NCI-H1105 (cell line): ENCODE data around the gene RALGAPA1.
"Not testable (repeated sequence)": the region's sequence is repeated elsewhere in the genome, so short reads cannot be mapped to it uniquely, and the experiment has no call there.

ENCODE experiments used
- DNase-seq: peaks from one replicate; lab custom pipeline; 2025; lab: John Stamatoyannopoulos, UW

RALGAPA1 gene

DNA sequence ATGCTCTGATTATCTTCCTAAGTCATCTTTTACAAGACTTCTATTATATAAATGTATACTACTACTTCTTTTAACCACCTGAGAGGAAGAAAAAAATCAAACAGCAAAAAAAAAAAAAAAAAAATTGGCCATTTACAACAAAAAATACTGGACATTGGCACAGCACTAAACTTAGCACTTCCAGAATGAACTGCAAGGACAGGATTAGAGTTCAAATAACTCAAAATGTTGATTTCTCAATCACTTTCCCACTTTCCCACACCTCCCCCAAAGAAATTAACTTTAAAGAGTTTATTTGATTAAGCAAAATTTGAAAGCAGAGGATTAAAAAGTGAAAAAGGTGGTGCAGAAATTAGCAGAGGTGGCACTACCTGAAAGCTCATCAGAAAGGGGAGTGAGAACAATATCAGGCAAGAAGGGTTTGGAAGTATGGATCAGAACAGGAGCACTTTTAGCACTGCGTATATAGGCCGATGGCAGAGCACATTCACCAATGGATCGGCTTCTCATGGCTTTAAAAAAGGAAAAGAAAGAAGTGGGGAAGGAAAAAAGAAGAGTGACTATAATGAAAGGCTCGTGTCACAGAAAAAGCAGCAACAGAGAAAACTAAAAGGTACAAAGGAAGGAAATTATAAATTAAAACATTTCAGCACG is 109.2 kb downstream of the RALGAPA1 start:
- no peak for DNase-seq

DNA sequence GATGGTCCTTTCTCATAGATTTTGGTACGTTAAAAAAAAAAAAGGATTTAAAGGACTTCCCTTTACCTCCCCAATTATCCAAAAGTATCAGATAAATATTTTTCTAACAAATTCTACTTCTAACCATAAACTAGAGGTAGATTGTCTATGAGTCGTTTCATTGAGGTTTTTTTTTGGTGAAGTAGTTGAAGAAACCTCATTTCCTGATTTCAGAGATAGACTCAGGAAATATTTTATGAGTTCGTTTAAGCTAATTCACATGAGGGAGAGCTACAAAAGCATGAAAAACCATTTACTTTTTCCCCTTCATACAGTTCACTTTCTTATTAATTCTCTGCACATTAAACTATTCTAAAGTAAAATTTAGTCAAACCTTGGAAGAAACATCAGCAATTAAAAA is 112.5 kb downstream of the RALGAPA1 start:
- no peak for DNase-seq

DNA sequence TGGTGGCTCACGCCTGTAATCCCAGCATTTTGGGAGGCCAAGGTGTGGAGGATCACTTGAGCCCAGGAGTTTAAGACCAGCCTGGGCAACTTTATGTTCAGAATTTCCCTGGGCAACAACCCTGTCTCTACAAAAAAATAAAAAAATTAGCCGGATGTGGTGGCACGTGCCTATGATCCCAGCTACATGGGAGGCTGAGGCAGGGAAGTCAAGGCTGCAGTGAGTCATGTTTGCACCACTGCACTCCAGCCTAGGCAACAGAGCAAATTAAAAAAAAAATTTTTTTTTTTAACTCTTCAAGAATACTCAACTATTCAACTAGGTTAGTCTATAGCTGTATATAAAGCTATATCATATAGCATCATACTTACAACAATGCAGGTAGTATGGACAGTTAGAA is 113.0 kb downstream of the RALGAPA1 start:
- DNase-seq, result no peak

DNA sequence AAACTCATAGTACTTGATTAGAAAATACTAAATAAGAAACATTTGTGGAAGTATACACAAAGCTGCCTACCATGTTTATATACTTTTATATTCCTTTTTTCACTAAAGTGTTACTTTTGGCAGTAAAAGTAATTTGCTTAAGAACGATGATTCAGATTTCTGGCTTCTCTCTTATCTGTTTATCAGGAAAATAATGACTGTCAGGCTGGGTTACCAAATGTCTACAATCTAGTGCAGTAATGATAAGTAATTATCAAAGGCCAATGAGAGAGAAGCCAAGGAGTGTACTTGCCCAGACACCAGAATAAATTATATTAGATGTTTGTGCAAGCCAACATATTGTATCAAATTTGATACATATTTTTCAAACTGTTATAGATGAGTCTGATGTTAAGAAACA is 113.4 kb downstream of the RALGAPA1 start:
- no peak for DNase-seq

DNA sequence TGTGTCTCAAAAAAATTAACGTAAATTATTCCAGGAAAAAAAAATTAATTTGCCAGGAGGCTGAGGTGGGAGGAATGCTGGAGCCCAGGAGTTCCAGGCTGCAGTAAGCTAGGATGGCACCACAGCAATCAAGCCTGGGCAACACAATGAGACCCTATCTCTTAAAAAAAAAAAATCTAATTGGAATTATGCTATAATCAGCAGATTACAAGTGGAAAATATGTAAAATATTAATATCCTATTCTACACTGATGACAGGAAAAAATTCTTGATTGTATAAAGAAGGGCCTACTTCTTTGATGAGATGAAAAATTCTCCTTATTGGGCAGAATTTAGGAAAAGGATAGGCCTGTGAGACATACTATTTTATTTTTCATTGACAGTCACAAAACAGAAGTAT is 114.0 kb downstream of the RALGAPA1 start:
- no peak for DNase-seq

DNA sequence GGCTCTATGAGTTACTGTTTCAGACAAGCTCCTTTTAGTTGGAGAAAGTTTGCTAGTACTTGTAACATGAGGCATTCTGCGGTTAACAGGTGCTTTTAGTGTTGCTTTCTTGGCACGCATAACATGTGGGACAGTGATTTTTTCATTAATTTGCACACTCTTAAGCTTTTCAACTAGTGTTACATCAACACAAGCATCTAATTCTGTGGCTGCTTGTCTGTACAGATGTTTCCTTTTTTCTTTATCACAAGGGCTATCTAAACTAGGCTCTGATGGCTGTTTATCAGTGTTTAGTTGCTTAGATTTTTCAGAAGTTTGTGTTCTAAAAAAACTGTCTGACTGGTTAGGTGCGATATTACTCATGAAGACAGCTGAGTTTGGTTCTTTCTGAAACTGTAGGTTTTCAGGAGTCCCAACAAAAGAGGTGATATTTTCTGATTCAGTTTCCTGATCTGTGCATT is 120.1 kb downstream of the RALGAPA1 start:
- DNase-seq, result no peak

DNA sequence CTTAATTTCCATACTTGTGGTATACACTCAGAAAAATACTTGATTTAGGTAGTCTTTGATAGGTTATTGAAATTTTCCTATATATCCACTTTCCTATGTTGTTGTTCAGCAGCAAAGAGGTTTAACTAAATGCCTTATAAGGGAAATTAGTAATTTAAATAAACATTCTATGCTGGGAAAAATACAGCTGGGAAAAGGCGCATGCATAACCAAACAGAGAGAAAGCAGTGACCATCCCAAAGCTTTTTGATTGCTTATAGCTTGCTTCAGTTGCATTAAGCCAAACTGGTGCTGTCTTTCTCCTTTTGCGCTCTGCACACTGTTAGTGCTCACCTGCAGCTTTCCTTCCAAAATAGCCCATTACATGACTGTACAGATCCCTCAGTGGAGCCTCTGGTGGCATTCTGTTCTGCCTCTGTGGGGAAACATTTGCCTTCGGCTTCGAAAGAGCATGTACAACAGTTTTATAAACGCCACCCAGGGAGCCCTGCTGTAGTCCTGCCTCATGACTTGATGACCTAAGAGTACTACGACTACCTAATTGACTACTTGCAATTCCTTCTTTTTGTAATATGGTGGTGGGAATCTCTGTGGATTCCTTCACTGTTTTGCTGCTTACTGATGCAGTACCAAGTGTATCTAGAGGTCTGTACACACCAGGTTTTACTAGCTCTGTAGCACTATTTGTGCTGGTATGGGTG is 120.8 kb downstream of the RALGAPA1 start:
- DNase-seq, result no peak

DNA sequence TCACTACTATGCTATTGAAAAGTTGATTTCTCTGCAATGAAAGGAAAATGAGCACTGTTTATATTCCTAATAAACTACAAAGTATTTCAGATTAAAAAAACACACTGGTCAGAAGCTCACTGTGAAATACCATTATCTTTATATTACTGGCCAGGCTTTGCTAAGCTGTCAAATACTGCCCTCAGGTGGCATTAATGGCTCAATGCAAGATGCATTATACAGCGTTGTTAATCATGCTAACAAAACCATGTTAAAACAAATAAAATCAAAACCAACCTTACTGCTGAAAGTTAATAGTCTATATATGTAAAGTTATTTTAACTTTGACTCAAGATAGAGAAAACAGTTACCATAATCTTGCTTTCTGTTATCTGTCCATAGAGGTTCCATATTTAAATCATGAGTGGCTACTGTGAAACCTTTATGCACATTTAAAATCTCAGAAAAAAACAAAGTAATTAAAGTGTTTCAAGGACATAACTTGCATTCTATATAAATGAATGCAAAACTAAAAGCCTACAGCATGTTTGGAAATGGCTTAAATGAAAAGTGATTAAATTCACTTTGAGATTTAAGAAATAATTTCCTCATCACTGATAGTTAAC is 121.7 kb downstream of the RALGAPA1 start:
- peak; percentile 33 for DNase-seq

DNA sequence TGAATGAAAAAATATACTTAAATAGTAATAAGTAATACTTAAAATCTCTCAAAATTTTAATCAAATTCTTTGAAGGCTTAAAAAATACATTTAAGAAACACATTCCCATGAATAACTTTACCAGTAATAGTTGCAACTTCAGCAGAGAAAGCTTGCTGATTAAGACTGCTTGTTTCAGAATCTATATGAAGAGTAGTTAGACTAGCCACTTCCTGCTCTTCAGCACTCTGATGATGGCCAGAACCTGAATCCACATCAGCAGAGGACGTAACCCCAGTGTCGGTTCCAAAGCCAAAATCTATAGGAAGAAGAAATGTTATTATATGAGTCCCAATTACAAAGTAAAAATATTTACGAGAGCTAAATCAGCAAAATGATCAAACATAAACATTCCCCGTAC is 125.4 kb downstream of the RALGAPA1 start:
- not testable (repeated sequence) for DNase-seq

DNA sequence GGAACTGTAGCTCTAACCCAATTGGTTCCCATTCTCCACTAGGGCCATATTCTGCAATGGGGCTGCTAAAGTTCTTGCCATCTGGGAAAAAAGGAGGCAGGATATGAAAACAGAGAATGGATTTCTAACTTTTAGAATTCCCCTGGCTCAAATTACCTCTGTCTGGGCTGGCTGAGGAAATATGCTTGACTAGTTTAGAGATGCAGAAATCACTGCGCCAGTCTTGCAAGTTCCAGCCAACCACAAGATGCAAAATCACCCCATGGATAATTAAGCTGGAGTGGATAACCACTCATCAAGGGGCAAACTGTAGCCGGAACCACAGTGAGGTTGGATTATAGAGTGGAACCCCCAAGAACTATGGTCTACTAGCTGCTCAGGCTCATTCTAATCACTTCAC is 126.3 kb downstream of the RALGAPA1 start:
- no peak for DNase-seq

DNA sequence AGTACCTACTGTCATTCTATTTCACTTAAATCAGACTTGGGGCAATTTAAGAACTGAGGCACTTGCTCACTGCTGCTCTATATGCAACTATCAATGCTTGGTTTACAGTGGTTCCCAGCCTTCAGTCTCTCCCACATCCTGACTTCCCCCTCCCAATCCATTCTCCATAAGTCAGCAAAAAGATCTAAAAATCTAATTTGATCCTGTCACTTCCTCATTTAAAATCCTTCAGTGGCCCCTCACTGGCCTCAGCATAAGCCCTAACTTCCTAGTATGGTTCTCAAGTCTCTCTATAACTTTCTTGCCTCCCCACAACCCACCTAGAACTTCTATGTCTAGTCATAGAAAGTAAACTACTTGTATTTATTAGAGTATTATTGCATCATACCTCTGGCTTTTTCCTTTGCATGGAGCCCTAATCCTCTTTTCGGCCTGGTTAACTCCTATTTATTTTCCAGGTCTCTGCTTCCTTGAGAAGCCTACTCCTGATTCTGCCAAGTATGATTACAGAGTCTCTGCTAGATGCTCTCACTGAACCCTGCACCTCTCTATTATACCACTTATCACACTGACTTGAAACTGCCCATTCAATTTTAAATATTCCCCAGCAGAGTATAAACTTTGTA is 130.6 kb downstream of the RALGAPA1 start:
- DNase-seq, result no peak

DNA sequence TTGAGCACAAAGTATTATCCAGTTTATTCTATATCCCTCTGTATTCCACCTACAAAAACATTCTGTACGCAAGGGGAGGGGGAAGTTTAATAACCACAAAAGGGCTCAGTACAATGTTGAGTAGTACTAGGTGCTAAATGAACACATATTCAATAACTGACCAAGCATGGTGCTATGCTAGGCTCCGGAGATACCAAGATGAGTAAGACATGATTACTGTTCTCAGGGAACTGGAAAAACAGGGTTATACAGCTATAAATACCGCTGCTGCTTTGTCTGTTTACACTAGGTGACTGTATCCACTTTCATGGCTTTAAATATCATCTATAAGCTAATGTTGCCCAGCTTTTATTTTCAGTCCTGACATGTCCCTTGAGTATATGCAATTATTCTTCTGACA is 139.3 kb downstream of the RALGAPA1 start:
- no peak for DNase-seq

DNA sequence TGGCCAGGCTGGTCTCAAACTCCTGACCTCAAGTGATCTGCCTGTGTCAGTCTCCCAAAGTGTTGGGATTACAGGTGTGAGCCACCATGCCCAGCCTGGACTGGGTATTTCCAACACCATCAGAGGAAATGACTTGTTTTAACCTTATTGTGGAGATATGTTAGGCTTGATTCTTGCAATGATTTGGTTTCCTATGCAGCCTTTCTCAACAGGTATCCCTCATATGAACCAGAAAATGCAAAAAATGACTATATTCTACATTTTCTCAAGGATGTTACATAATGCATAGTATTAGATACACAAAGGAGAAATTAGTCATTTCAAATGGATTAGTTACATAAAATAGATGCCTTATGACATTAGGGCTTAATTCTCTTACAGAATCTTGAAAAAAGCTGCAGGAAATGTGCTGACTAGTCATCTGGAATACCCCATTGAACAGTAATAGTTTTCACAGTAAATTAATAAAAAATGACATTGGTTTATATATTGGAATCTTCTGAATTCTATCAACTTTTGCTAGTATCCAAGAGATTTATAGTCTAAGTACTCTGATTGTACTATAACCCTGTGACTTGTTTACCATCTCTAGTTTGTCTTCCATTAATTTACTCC is 142.6 kb downstream of the RALGAPA1 start:
- no peak for DNase-seq

DNA sequence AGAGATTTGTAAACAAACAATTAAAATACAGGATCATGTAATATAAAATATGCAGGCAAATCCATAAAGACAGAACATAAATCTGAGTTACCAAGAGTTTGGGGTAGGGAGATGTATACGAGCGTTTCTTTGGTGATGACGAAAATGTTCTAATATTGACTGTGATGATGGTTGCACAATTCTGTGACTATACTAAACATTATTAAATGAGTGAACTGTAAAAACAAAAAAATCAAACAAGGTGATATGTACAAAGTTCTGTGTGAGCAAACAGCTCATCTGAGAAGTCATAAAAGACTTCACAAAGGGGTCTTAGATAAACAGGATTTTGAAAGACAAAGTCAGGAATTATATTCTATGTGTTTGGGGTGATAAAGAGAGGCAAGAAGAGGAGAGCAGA is 147.2 kb downstream of the RALGAPA1 start:
- no peak for DNase-seq

DNA sequence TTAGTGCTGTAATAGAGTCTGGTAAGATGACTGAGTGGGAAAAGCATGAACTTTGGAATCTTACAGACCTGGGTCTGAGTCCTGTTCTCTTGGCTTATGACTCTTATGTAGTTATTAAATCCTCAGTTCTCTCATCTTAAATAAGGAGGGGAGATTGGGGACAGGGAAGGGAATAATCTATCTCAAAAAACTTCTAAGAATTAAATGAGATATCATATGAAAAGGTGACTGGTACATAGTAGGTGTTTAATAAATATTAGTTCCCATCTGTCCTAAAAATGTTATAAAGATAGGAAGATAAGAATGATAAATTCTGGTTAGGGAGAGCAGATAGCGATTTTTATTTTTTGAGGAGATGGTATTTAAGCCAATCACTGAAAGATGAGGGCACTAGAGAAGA is 156.1 kb downstream of the RALGAPA1 start:
- DNase-seq, result no peak

DNA sequence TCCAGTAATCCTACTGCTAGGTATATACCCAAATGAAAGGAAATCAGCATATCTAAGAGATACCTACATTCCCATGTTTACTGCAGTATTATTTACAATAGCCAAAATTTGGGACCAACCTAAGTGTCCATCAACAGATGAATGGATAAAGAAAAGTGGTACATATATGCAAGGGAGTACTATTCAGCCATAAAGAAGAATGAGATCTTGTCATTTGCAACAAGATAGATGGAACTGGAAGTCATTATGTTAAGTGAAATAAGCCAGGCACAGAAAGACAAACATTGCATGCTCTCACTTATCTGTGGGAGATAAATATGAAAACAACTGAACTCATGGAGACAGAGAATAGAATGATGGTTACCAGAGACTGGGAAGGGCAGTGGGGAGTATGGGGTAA is 165.6 kb downstream of the RALGAPA1 start:
- DNase-seq, result no peak

DNA sequence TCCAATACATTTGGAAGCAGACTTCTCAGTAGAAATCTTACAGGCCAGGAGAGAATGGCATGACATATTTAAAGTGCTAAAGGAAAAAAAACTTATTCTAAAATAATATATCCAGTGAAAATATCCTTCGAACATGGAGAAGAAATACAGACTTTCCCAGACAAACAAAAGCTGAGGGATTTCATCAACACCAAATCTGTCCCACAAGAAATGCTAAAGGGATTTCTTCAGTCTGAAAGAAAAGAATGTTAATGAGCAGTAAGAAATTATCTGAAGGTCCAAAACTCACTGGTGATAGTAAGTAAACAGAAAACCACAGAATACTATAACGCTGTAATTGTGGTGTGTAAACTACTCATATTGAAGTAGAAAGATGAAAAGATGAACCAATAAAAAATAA is 171.2 kb downstream of the RALGAPA1 start:
- DNase-seq, result no peak

DNA sequence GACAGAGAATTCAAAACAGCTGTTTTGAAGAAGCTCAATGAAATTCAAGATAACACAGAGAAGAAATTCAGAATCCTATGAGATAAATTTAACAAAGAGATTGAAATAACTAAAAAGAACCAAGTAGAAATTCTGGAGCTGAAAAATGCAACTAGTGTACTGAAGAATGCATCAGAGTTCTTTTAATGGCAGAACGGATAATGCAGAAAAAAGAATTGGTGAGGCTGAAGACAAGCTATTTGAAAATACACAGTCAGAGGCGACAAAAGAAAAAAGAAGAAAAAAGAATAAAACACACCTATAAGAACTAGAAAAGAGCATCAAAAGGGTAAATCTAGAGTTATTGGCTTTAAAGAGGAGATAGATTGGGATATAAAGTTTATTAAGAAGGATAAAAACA is 171.8 kb downstream of the RALGAPA1 start:
- no peak for DNase-seq

DNA sequence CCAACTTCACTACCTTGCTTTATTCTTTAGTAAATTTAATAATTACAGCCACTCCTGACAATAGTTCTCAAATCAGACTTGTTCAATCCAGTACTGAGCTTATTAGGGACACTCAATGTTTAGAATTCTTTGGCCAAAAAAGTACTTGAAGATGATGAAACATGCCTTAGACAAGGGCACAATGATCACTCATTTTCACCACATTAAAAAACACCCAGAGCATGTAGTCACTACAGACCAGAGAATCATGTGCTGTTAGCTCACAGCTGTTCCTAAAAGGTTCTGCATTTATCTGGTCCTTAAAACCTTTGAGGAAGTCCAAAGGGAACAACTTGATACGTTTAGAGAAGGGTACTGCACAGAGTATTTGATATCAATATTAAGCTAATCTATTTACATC is 176.4 kb downstream of the RALGAPA1 start:
- peak; percentile 89 for DNase-seq

DNA sequence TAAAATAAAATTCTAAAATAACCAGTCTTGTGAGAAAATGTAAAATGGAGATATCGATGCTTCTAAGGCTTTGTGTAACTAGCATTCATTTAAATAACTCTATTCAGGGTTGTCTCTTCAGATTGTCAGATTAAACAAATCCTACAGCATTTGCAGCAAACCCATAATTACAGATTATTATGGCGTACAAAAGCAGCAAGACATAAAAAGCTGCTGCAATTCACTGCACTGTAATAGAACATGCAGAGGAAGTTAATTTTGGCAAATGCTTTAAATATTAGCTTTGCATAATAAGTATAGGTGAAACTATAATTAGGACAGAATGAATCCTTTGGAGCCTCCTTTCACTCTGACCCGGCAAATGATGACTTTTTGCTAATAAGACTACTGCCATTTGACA is 176.8 kb downstream of the RALGAPA1 start:
- no peak for DNase-seq

DNA sequence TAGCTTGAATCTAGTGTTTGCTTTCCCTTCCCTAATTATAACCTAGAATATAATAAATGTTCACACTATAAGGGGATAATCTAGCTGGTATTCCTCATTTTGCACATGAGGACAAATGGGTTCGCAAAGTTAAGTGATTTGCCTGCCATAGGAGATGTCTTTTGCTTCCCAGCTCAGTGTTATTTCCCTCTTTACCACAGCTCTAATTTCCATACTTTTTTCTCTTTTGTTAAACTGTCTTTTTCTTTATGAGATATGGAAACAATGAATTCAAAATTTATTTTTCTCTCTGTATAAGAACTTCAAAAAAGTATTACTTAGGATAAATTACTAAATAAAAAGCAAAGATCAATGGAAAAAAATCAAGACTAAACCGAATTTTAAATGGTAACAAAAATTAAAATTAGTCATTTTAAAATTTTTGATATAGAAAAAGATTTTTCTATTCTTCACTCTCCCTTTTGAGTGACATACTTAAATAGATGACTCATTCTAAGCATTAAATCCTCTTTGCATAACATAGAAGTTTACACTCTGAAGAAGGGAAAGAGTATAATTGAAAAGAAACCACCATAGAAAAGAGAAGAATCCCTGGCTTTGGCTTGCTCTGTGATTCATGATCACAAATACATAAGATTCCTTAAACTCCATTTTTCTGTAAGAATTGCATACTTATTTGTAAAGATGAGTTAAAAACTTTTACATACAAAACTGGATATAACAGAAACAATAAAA is 177.9 kb downstream of the RALGAPA1 start:
- no peak for DNase-seq

DNA sequence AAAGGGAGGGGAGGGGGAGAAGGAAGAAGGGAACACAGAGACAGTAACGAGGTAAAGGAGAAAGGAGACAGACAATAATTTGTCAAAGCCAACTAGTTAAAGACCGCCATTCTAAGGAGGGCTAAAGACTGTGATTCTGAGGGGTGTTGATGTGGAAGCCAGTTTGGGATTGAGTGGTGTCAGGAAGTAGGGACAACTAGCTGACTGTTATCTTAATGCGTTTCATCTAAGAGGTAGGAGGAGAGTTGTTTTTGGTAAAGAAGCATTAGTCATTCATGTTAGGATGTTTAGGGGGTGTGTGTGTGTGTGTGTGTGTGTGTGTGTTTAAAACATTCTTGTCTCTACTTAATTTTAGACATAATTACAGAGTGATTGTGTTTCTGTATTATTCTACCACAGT is 180.1 kb downstream of the RALGAPA1 start:
- DNase-seq, result no peak
